ENCODE results near the gene TRPM8.

GRCh38 chr2:233972941-233973575, 55.9 kb downstream of the TRPM8 start:
- TF ChIP-seq CTCF (IDR thresholded peaks at IDR 0.05) (no peak), POLR2A (IDR thresholded peaks at IDR 0.05) (no peak)

All from uterus (tissue), 2 donors.